GM10248 (cell line): ENCODE measurements around the gene SGF29.

ENCODE experiments used
- CTCF ChIA-PET: fragments of 300-600 bp; sonication (Branson Sonifier 250); formaldehyde crosslinking; extraction: SDS; loops from one replicate; lab custom pipeline; 2021; ENCODE audit warnings: antibody characterized with exemption; lab: Yijun Ruan, JAX
- POLR2A ChIA-PET: fragments of 350-650 bp; sonication (Branson Sonifier 250); formaldehyde crosslinking; extraction: SDS; loops from one replicate; lab custom pipeline; 2020; ENCODE audit warnings: antibody characterized with exemption; lab: Yijun Ruan, JAX
- DNase-seq: peaks from one replicate; pipeline ENCODE4 v3.0.0; 2012; ENCODE audit errors: extremely low spot score
- CTCF ChIP-seq: IDR thresholded peaks from 2 replicates; pipeline ENCODE4 v1.5.1; 2012; ENCODE audit warnings: mild to moderate bottlenecking, low read depth; ENCODE audit errors: extremely low read depth, missing control alignments, control extremely low read depth

The SGF29 gene

GRCh38 chr16:28585674-28586073 is 32.0 kb downstream of the SGF29 start:
- TF ChIP-seq CTCF: no peak
- POLR2A ChIA-PET: no interaction called here
- CTCF ChIA-PET: no interaction called here
- DNase-seq: no peak

- no peak for TF ChIP-seq CTCF
- POLR2A ChIA-PET: no interaction called here
- DNase-seq: no peak
- CTCF ChIA-PET: no interaction called here
Measured at GRCh38 chr16:28586466-28586865, 32.7 kb downstream of the SGF29 start.

GRCh38 chr16:28587386-28587785 is 33.7 kb downstream of the SGF29 start:
- no peak for DNase-seq
- CTCF ChIA-PET: no interaction called here
- POLR2A ChIA-PET: no interaction called here
- TF ChIP-seq CTCF: no peak

- ChIA-PET POLR2A (no interaction called here), CTCF (no interaction called here)
- TF ChIP-seq CTCF: no peak
- DNase-seq: no peak
Measured at GRCh38 chr16:28589069-28589468, 35.3 kb downstream of the SGF29 start.

GRCh38 chr16:28589930-28590329 is 36.2 kb downstream of the SGF29 start:
- TF ChIP-seq CTCF: no peak
- CTCF ChIA-PET: no interaction called here
- POLR2A ChIA-PET: no interaction called here
- no peak for DNase-seq

GRCh38 chr16:28590384-28591340 is 36.9 kb downstream of the SGF29 start:
- ChIA-PET CTCF (no interaction called here), POLR2A (no interaction called here)
- DNase-seq: no peak
- no peak for TF ChIP-seq CTCF
